Large intestine (tissue), 3 donors: ENCODE data around the gene SMPD3. TPM values are rescaled to one million over a fixed set of nuclear protein-coding genes. Genes with fewer than 3 reads are reported as not detected.
A peak's percentile ranks its signal among the peaks of the same experiment; 100 is the strongest.

Experiments
- DNase-seq, 2 donors: peaks; one replicate each; pipeline versions ENCODE4 v3.0.0 to v3.0.0-alpha.2; 2013
- H3K27ac ChIP-seq: one replicate; pipeline ENCODE4 v1.5.1; 2013; ENCODE audit warnings: low read length
- H3K27me3 ChIP-seq: 2 replicates; pipeline ENCODE4 v1.6.1; 2013; ENCODE audit warnings: low read length; ENCODE audit not compliant: control insufficient read depth, insufficient read depth
- H3K36me3 ChIP-seq: 2 replicates; pipeline ENCODE4 v1.6.1; 2013; ENCODE audit warnings: low read length; ENCODE audit not compliant: control insufficient read depth, insufficient read depth
- H3K4me1 ChIP-seq: one replicate; pipeline ENCODE4 v1.6.1; 2013; ENCODE audit warnings: low read length; ENCODE audit not compliant: control insufficient read depth, insufficient read depth
- H3K4me3 ChIP-seq: one replicate; pipeline ENCODE4 v1.5.1; 2013; ENCODE audit warnings: low read length
- H3K9me3 ChIP-seq: one replicate; pipeline ENCODE4 v1.6.1; 2013; ENCODE audit warnings: mild to moderate bottlenecking, low read depth, low read length, moderate library complexity; ENCODE audit not compliant: control insufficient read depth
- WGBS: methylation state at CpG from one replicate; pipeline ENCODE4 v1.1.5; 2013; ENCODE audit warnings: low lambda C conversion rate; ENCODE audit not compliant: insufficient coverage; 5-methylcytosine and 5-hydroxymethylcytosine counted together
- polyA plus RNA-seq: library from polyadenylated mRNA; unstranded; fragments of 120-200 nt; gene quantifications from one replicate; pipeline ENCODE4 v1.2.1, GENCODE V29; 2013

The SMPD3 gene
- polyA plus RNA-seq, 1 donor = 49.4 TPM

GRCh38 chr16:68434624-68435210 lies 13.6 kb downstream of the SMPD3 start:
- Histone ChIP-seq H3K27me3 (peaks cover 10% of the 10 kb centered on the region), H3K27ac (no peak overlapping the region), H3K4me1 (peaks cover 5% of the 10 kb centered on the region), H3K36me3 (no peaks in the 10 kb centered on the region), H3K4me3 (no peak overlapping the region), H3K9me3 (no peaks in the 10 kb centered on the region)
- no CpG with 5 or more reads among the region's 5 CpGs for WGBS
- peak in 1 of 2 donors; percentile 42 for DNase-seq

DNA sequence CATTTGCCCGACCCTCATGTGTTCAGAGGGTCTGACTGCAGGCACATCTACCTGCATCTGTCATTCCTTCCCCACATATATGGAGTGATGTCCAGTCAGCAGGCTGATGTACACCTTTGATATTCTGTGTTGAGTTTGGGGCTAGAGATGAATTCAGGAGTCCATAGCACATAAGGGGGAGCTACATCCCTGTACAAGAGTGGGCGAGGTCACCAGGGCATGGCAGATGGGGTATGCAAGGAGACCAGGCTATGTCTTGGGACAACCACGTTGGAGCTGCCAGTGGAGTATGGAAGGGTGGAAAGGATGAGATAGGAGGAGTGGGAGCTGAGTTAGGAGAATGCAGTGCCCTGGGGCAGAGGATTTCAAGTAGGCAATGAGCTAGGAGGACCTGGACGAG lies 15.0 kb downstream of the SMPD3 start:
- Histone ChIP-seq H3K4me3 (no peak overlapping the region), H3K27me3 (peaks cover 6% of the 10 kb centered on the region), H3K27ac (no peak overlapping the region), H3K9me3 (no peaks in the 10 kb centered on the region), H3K4me1 (peaks cover 5% of the 10 kb centered on the region), H3K36me3 (no peaks in the 10 kb centered on the region)
- WGBS = no CpG with 5 or more reads among the region's 4 CpGs
- DNase-seq = no peak

GRCh38 chr16:68432701-68433100 lies 15.6 kb downstream of the SMPD3 start:
- H3K27ac ChIP-seq = no peak overlapping the region
- no peaks in the 10 kb centered on the region for H3K9me3 ChIP-seq
- DNase-seq = no peak
- peaks cover under 1% of the 10 kb centered on the region for H3K27me3 ChIP-seq
- peaks cover 5% of the 10 kb centered on the region for H3K4me1 ChIP-seq
- no peak overlapping the region for H3K4me3 ChIP-seq
- 93% methylated on average over 3 of the region's 4 CpGs for WGBS
- H3K36me3 ChIP-seq = no peaks in the 10 kb centered on the region

- no peaks in the 10 kb centered on the region for H3K4me1 ChIP-seq
- no peaks in the 10 kb centered on the region for H3K27me3 ChIP-seq
- no peak overlapping the region for H3K4me3 ChIP-seq
- H3K36me3 ChIP-seq = no peaks in the 10 kb centered on the region
- H3K9me3 ChIP-seq = no peaks in the 10 kb centered on the region
- H3K27ac ChIP-seq = no peak overlapping the region
- no CpG with 5 or more reads among the region's 4 CpGs for WGBS
- DNase-seq = no peak
Measured at GRCh38 chr16:68429076-68429854, 19.0 kb downstream of the SMPD3 start.

DNA sequence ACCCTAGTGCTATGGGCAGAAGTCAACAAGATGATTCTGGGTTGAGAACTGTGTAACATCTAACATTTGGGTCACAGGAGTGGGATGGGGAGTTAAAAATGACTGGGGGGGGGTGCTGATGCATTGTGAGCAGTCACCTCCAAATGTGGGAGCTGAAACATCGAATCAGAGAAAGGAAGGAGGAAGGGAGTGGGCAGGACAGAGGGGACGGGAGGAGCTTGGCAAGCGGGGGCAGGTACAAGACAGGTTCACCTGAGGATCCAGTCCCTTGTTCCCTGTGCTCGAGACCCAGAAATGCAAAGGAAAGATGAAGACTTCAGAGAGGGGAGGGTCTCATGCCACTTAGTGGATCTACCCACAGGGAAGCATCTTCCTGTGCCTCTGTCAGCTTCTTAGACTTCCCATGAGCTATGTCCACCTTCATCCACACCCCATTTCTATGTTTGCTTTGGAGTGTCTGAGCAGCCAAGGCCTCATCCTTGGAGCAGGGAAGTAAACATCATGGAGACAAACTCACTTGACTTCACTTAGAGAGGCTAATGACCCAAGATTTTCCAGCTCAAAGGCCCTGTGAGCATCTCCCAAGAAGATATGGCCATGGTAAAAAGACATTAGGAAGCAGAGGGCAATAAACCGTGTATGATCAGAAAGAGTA lies 20.5 kb downstream of the SMPD3 start:
- H3K27me3 ChIP-seq = no peaks in the 10 kb centered on the region
- no peak overlapping the region for H3K4me3 ChIP-seq
- H3K9me3 ChIP-seq = no peaks in the 10 kb centered on the region
- H3K36me3 ChIP-seq = no peaks in the 10 kb centered on the region
- no peak overlapping the region for H3K27ac ChIP-seq
- DNase-seq = no peak
- H3K4me1 ChIP-seq = no peaks in the 10 kb centered on the region
- WGBS = no CpG with 5 or more reads among the region's 5 CpGs

DNA sequence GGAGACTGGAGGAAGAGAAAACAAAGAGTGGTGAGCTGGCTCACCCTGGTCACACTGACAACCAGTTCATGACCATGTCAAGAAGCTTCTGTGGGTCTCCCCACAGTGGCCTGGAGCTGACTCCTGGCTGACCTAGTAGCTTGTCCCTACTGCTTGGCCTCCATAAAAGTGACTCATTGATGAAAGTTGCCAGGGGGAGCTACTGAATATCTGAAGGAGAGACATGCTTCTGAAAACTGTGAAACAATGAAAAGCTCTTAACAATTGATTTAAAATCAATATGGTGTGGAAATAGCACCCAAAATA lies 22.0 kb downstream of the SMPD3 start:
- H3K4me1 ChIP-seq = no peaks in the 10 kb centered on the region
- no peak overlapping the region for H3K4me3 ChIP-seq
- H3K36me3 ChIP-seq = no peaks in the 10 kb centered on the region
- no peaks in the 10 kb centered on the region for H3K9me3 ChIP-seq
- H3K27ac ChIP-seq = no peak overlapping the region
- no peak for DNase-seq
- no peaks in the 10 kb centered on the region for H3K27me3 ChIP-seq

GRCh38 chr16:68425498-68426346 lies 22.6 kb downstream of the SMPD3 start:
- no peaks in the 10 kb centered on the region for H3K36me3 ChIP-seq
- no peak for DNase-seq

DNA sequence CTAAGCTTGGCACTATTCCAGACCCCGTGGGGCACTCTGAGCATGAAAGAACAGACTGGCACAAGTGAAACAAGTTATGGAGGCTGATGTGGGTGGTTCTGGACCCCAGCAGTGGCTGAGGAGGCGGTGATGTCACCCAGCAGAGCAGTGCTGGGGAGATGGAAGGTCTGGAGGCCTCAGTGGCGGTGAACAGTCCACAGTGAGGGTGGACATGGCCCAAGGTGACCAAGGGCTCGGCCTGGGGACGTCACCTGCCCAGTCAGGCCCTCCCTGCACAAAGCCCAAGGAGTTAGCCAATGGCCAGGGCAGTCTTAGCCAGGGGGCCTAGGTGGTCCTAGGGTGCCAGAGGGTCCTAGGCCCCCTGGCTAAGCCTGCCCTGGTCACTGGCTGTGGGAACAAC lies 24.5 kb downstream of the SMPD3 start:
- Histone ChIP-seq H3K27me3 (no peaks in the 10 kb centered on the region), H3K27ac (no peak overlapping the region), H3K36me3 (no peaks in the 10 kb centered on the region), H3K4me1 (no peaks in the 10 kb centered on the region), H3K4me3 (no peak overlapping the region), H3K9me3 (no peaks in the 10 kb centered on the region)
- no CpG with 5 or more reads among the region's 5 CpGs for WGBS
- no peak for DNase-seq

More at GRCh38 chr16:68425498-68426346, 22.6 kb downstream of the SMPD3 start:
- Histone ChIP-seq H3K27me3 (no peaks in the 10 kb centered on the region), H3K27ac (no peak overlapping the region), H3K9me3 (no peaks in the 10 kb centered on the region), H3K4me3 (no peak overlapping the region), H3K4me1 (no peaks in the 10 kb centered on the region)
- WGBS = 70% methylated on average over 2 of the region's 9 CpGs

DNA sequence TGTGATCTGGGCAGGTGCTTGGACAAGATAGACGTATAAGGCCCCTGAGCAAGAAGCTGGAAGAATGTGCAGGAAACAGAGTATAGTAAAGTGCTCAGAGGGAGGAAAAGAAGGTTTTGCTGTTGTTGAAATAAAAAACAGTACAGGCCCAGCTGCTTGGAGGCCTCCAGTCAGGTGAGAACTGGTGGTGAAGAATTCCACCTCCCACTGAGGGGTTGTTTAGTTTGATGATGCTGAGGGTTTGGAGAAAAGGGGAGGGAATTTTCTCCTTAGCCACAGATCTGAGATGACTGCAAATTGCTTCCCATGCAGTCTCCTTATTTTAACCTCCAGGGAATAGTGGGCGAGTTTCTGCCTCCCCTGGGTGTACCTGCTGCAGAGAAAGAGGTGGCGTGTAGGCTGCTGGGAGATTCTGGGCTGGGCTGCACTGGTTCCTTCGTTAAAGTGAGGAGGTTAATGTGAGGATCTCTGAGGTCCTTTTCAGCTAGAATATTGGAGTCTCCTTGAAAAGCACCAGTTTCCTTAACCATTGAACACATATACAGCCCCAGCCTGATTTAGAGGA lies 25.8 kb downstream of the SMPD3 start:
- Histone ChIP-seq H3K9me3 (no peaks in the 10 kb centered on the region), H3K27ac (no peak overlapping the region), H3K4me3 (no peak overlapping the region), H3K4me1 (no peaks in the 10 kb centered on the region), H3K27me3 (no peaks in the 10 kb centered on the region), H3K36me3 (no peaks in the 10 kb centered on the region)
- WGBS = no CpG with 5 or more reads among the region's 4 CpGs
- DNase-seq = no peak

GRCh38 chr16:68421076-68421475 lies 27.2 kb downstream of the SMPD3 start:
- no peak for DNase-seq
- H3K4me3 ChIP-seq = no peak overlapping the region
- no peaks in the 10 kb centered on the region for H3K36me3 ChIP-seq
- peaks cover 11% of the 10 kb centered on the region for H3K4me1 ChIP-seq
- WGBS = no CpG with 5 or more reads among the region's 5 CpGs
- no peaks in the 10 kb centered on the region for H3K9me3 ChIP-seq
- no peak overlapping the region for H3K27ac ChIP-seq
- H3K27me3 ChIP-seq = no peaks in the 10 kb centered on the region
